Measurements from ENCODE around the gene HTT.

Gene HTT

GRCh38 chr4:3183008-3183407, 108.5 kb downstream of the HTT start:
- DNase-seq: no peak
- Histone ChIP-seq H3K4me1 (ENCODE audit: low read length) (no peaks in the 10 kb centered on the region), H3F3A (ENCODE audit: insufficient read depth, low read length) (no peaks in the 10 kb centered on the region), H4K20me1 (ENCODE audit: insufficient read depth, low read length) (no peaks in the 10 kb centered on the region), H3K4me2 (ENCODE audit: low read depth, low read length) (no peak overlapping the region), H3K9ac (ENCODE audit: low read length) (no peak overlapping the region), H3K9me2 (replicated peaks; ENCODE audit: insufficient read depth, low read length) (no peaks in the 10 kb centered on the region), H3K4me3 (ENCODE audit: low read length) (no peak overlapping the region), H3K79me2 (ENCODE audit: low read length) (no peaks in the 10 kb centered on the region), H3K9me3 (replicated peaks; ENCODE audit: insufficient read depth, low read length) (no peaks in the 10 kb centered on the region), H3K27me3 (replicated peaks; ENCODE audit: insufficient read depth, low read length) (no peaks in the 10 kb centered on the region), H2AFZ (ENCODE audit: low read length) (no peak overlapping the region), H3K36me3 (replicated peaks; ENCODE audit: insufficient read depth, low read length) (no peaks in the 10 kb centered on the region), H3K27ac (ENCODE audit: low read length) (no peak overlapping the region)
- TF ChIP-seq EZH2 (optimal IDR thresholded peaks at IDR 0.05; ENCODE audit: low read depth, low read length): no peak
- TF ChIP-seq, protein P1, sequence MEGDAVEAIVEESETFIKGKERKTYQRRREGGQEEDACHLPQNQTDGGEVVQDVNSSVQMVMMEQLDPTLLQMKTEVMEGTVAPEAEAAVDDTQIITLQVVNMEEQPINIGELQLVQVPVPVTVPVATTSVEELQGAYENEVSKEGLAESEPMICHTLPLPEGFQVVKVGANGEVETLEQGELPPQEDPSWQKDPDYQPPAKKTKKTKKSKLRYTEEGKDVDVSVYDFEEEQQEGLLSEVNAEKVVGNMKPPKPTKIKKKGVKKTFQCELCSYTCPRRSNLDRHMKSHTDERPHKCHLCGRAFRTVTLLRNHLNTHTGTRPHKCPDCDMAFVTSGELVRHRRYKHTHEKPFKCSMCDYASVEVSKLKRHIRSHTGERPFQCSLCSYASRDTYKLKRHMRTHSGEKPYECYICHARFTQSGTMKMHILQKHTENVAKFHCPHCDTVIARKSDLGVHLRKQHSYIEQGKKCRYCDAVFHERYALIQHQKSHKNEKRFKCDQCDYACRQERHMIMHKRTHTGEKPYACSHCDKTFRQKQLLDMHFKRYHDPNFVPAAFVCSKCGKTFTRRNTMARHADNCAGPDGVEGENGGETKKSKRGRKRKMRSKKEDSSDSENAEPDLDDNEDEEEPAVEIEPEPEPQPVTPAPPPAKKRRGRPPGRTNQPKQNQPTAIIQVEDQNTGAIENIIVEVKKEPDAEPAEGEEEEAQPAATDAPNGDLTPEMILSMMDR (IDR thresholded peaks at IDR 0.05; ENCODE audit: low read length): no peak
- TF ChIP-seq EZH2phosphoT487 (IDR thresholded peaks at IDR 0.05; ENCODE audit: low read length): no peak

- H3K4me2 ChIP-seq (ENCODE audit: low read depth, low read length): no peak overlapping the region
- H3K4me3 ChIP-seq (ENCODE audit: low read length): no peak overlapping the region
Measured at GRCh38 chr4:3184725-3185124, 110.2 kb downstream of the HTT start.

GRCh38 chr4:3186609-3187008, 112.1 kb downstream of the HTT start:
- Histone ChIP-seq H2AFZ (ENCODE audit: low read length) (no peak overlapping the region), H3K36me3 (replicated peaks; ENCODE audit: insufficient read depth, low read length) (no peaks in the 10 kb centered on the region), H3K27me3 (replicated peaks; ENCODE audit: insufficient read depth, low read length) (no peaks in the 10 kb centered on the region), H4K20me1 (ENCODE audit: insufficient read depth, low read length) (no peaks in the 10 kb centered on the region), H3K27ac (ENCODE audit: low read length) (no peak overlapping the region), H3K9me2 (replicated peaks; ENCODE audit: insufficient read depth, low read length) (no peaks in the 10 kb centered on the region), H3K4me3 (ENCODE audit: low read length) (no peak overlapping the region), H3K9ac (ENCODE audit: low read length) (no peak overlapping the region), H3F3A (ENCODE audit: insufficient read depth, low read length) (no peaks in the 10 kb centered on the region), H3K4me2 (ENCODE audit: low read depth, low read length) (no peak overlapping the region), H3K9me3 (replicated peaks; ENCODE audit: insufficient read depth, low read length) (no peaks in the 10 kb centered on the region), H3K4me1 (ENCODE audit: low read length) (no peaks in the 10 kb centered on the region), H3K79me2 (ENCODE audit: low read length) (no peaks in the 10 kb centered on the region)
- TF ChIP-seq EZH2phosphoT487 (IDR thresholded peaks at IDR 0.05; ENCODE audit: low read length) (no peak), EZH2 (optimal IDR thresholded peaks at IDR 0.05; ENCODE audit: low read depth, low read length) (no peak)
- TF ChIP-seq, protein P1 (IDR thresholded peaks at IDR 0.05; ENCODE audit: low read length): no peak
- no peak for DNase-seq

More at GRCh38 chr4:3184725-3185124, 110.2 kb downstream of the HTT start:
- no peaks in the 10 kb centered on the region for H3K9me2 ChIP-seq (replicated peaks; ENCODE audit: insufficient read depth, low read length)
- no peak overlapping the region for H3K27ac ChIP-seq (ENCODE audit: low read length)
- DNase-seq: no peak
- no peaks in the 10 kb centered on the region for H3K4me1 ChIP-seq (ENCODE audit: low read length)
- TF ChIP-seq EZH2phosphoT487 (IDR thresholded peaks at IDR 0.05; ENCODE audit: low read length) (no peak), EZH2 (optimal IDR thresholded peaks at IDR 0.05; ENCODE audit: low read depth, low read length) (no peak)
- TF ChIP-seq, protein P1 (IDR thresholded peaks at IDR 0.05; ENCODE audit: low read length): no peak
- no peaks in the 10 kb centered on the region for H3K27me3 ChIP-seq (replicated peaks; ENCODE audit: insufficient read depth, low read length)
- H3K36me3 ChIP-seq (replicated peaks; ENCODE audit: insufficient read depth, low read length): no peaks in the 10 kb centered on the region
- H3K9ac ChIP-seq (ENCODE audit: low read length): no peak overlapping the region
- H3K79me2 ChIP-seq (ENCODE audit: low read length): no peaks in the 10 kb centered on the region
- no peaks in the 10 kb centered on the region for H4K20me1 ChIP-seq (ENCODE audit: insufficient read depth, low read length)
- no peaks in the 10 kb centered on the region for H3K9me3 ChIP-seq (replicated peaks; ENCODE audit: insufficient read depth, low read length)
- no peaks in the 10 kb centered on the region for H3F3A ChIP-seq (ENCODE audit: insufficient read depth, low read length)
- H2AFZ ChIP-seq (ENCODE audit: low read length): no peak overlapping the region
